Activated CD4-positive, CD25-positive, alpha-beta regulatory T cell treated with anti-CD3 and anti-CD28 coated beads, Interleukin-2, amount 50 U/mL, for 16 hours (primary cell): ENCODE measurements around the gene CDH13.

ENCODE experiments used
- DNase-seq: peaks from one replicate; pipeline ENCODE4 v3.0.0-alpha.2; 2020; ENCODE audit warnings: low read depth, low spot score

CDH13 gene

DNA sequence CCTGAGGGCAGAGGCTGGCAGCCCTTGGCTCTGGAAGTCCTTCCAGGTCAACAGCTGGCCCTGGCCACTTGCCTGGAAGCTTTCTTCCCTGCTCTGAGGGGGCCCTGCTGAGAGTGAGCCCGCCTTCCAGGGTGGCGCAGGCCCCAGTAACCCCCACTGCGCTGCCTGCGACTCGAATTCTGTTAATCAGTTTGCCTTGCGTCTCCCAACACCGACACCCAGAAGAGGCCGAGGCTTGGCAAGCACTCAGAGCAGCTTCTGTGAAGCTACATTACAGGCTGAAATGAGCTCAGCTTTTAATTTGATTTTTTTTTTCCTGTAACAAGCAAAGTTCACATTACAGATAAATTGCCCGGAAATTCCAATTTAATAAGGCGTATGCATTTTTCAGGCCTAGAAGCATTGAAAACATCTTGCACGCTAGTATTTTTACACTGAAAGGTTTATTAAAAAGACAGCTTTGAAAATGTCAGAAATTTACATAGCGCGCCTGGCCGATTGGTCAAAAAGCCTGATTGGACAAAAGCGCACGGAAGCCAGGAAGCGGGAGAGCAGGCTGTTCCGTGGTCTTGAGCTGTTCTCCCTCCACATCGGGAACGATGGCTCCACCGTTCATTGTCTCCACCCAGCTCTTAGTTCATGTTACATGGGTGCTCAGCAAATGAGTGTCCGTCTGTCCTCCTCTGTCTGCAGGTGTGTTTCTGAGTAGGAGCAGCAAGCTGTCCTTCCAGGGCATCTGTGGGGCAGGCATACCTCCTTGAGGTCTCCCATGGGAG is 1115.5 kb downstream of the CDH13 start:
- DNase-seq: no peak

DNA sequence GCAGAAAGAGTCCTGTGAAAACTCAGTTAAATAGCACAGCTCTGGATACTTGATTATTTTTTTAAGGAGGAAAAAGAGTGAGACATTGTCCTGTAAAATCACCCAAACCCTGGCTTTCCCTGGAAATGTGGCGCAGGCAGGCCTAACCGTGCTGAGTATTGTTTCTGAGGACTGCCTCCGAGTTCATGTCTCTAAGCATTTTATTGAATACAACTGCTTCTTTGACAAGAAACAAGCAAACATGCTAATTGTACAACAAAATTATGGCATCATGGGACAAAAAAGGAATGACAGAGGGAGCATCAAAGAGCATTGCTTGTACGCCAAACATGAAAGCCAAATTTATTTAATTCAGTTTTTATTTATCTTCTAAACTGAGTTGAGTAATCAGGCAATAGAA is 1116.5 kb downstream of the CDH13 start:
- DNase-seq: no peak

DNA sequence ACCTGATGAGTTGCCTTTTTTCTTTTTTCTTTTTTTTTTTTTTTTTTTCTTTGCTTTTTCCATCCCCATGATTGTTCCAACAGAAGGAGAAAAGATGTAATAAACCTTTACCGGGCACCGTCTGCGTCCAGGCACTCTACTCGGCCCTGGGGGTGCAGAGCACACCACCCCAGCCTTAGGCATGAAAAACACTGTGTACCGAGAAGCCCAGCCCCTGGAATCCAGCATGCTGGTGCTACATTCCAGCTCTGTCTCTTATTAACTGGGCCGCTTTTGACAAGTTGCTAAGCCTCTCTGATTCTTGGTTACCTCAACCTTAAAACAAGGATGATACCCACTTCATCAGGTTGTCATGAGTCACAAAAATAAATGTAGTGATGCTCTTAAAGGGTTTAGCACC is 1117.0 kb downstream of the CDH13 start:
- DNase-seq: no peak

DNA sequence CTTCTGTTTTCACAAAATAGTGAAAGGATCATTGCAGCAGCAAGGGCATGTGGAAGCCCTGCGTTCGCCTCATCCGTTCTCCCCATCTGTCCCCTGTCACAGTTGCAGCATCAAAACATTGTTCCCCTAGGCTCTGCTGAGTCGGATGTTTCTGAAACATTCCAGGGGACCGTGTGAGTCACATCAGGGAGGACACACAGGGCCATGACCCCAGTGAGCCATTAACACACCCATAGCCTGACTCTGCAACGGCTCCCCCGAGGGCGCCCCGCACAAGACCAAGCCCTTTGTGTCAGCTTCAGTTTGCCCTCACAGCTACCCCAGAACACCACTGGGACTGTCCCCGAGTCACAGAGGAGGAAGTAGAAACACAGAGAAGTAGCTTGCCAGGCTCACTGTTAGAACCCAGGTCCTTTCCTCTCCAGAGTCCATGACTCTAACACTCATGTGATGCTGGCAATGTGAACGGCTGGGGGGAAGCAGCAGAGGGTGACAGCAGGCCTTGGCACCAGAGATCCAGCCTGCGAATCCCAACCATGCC is 1117.7 kb downstream of the CDH13 start:
- DNase-seq: no peak

DNA sequence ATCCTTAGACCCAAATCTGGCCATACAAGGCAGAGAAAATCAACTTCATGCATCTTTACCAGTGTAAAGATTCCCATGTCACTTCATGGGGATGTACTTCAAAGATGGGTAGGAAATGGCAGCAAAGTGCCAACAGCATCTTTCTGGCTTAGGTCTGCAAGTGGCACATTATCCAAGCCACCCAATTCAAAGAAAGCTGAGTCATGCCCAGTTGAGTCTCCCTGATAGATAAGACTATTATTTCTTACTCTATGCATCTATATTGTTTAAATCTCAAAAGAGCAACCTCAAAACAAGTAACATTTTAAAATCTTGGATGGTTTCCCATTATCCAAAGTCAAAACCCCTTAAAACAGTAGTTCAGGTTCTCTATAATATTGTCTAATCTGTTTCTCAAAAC is 1119.8 kb downstream of the CDH13 start:
- DNase-seq: no peak

DNA sequence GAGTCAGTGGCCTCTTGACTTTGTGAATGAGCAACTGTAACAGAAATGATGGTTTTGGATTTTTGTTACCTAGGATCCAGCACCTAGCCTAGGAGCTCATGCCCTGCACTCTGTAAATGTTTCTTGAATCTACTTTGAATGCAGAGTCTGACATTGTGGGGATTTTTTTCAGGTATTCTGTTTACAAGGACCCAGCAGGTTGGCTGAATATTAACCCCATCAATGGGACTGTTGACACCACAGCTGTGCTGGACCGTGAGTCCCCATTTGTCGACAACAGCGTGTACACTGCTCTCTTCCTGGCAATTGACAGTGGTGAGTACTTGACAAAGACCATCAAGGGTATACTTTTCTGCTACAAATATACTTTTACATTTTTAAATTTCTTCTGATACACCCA is 1121.2 kb downstream of the CDH13 start:
- no peak for DNase-seq

DNA sequence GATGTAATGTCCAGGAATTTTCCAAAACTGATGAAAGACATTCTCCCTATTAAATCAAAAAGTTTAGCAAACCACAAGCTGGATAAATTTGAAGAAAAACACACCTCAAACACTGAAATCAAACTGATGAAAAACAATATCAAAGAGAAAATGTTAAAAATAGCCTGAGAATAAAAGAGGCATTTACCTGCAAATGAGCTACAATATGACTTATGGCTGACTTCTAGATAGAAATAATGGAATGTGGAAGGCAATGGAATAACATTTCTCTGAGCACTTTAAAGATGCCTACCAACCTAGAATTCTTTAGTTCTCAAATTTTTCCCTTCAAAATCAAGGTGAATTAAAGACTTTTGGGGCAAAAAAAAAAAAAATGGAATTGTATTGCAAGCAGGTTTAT is 1128.6 kb downstream of the CDH13 start:
- DNase-seq: no peak

DNA sequence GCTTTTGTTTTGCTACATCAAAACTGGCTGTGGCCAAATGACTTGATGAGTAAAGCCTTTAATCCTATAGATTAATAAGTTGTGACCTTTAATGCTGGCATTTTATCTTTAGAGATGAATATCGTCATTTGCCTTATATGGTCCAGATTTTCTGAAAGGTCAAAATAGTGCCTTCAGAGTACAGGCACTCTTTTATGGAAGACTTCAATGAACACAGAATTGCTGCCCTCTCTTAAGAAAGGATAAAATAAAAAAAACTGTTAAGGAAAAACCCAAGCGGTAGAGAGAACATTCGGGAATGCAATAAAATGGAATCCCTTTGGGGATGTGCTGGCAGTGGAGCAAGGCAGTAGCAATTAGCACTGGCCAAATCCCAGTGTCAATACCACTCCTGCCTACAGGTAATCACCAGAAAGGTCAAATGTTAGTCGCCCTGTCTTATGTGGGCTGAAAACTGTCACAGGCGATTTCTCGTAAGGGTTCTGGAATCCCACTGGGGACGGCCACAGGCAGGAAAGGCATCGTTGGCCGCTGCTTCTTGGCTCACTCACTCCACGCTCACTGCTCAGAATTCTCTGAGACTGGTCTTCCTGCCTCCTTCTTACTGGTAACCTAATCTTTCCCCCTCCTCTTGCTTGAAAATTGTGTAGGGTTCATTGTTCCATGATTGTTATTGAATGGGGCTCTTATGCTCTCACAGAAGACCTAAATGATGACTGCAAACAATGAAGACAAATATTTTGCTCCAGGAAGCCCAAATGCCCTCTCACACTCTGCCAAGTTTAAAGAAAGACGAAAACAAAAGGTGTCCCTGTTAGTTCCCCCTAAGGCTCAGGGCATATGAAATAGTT is 1135.6 kb downstream of the CDH13 start:
- no peak for DNase-seq

DNA sequence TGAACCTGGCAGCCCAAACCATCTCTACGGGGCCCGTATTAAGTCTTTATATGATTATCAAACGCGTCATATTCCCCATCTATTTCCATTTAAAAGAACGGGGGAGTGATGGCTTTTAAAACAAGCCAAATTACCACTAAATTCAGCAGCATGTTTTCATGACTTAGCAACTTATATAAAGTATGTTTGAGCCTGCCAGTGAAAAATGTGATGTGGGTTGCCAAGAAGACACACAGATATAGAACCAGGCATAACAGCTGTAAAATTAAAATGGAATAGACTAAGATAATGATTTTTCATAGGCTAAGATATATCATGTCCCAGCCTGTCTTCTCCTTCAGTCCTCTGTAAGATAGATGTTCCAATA is 1136.2 kb downstream of the CDH13 start:
- DNase-seq: no peak

DNA sequence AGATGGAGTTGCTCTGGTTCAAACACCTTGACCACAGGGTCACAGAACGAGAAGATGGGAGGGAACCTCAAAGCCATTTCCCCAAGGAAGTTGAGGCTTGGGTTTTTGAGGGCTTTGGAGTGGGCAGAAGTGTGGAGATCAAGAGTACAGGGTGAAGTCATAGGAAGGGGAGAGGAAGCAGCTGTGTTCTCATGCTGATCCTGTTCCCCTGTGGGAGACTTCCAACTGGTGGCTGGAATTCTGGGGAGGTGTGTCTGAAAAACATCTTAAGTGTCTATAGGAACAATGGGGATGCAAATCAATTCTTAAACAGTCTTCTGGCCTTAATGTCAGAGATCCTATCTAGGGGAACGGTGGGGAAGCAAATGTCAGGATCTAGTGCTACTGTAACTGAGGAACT is 1142.2 kb downstream of the CDH13 start:
- no peak for DNase-seq

DNA sequence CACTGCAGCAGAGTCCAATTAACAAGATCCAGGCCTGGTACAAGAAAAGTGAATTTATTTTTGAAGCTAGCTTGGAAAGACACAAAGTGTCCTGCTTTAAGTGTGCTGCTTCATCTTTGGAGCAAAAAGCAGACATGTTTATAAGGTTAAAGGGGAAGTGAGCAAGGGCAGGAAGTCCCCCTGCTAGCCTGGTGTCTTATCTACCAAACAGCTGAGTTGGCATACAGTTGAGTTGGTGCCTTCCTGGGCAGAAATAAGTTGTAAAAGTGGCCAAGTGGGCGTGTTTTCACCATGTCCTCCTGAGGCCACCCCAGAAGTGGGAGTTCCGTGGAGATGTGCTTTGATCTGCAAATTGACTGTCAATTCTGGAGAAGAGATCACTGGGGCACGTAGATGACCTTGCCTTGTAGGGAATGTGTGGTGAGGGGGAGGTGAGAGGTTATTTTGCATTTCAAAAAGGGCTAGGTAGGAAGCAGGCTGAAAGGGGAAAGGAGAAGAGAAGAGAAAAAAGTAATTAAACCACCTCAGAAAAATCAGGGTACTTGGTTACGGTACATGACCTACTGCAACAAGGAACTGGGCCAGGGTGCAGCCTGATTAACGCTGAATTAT is 1142.7 kb downstream of the CDH13 start:
- no peak for DNase-seq

DNA sequence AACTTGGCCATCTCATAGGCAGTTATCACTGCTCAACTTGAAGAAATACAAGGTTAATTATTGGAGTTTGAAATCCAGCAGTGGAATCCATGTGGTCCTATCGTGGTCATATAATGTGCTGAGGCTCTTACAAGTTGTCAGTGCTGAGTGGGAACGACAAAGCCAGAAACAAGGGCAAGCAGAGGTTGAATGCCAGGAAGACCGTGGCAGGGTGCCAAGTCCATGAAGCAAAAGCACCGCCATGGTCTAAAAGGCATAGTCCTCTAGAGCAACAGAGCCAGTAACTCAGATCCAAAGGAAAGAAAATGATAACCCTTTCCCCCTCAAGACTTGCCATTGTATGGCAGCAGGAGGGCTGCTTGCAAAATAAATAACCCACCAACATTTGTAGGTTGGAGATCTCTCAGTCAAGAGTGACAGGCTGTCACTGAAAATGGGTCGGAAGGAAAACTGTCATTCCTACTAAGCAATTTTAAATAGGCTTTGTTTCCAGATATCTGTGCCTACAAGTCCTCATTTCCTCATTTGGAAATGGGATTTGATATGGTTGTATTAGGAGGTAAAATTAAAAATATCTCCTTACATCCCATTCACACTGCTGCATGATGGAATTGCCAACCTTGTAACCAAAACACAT is 1144.7 kb downstream of the CDH13 start:
- no peak for DNase-seq

DNA sequence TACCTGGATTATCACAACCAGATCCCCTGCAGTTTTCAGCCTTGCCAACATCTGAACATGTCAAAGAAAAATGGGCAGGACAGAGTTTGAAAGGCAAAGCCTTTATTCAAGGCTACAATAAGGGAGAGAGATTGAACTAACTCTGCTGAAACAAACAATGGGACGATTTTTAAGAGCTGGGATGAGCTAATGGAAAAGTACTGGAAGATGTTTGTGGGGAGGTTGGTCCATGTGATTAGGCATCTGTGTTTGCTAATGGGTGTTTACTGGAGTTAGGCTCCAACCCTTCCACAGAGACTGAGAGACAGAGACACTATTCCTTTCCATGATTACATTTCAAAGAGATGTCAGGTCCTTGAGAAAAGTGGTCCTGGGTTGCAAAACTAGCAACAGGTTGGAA is 1146.0 kb downstream of the CDH13 start:
- no peak for DNase-seq

DNA sequence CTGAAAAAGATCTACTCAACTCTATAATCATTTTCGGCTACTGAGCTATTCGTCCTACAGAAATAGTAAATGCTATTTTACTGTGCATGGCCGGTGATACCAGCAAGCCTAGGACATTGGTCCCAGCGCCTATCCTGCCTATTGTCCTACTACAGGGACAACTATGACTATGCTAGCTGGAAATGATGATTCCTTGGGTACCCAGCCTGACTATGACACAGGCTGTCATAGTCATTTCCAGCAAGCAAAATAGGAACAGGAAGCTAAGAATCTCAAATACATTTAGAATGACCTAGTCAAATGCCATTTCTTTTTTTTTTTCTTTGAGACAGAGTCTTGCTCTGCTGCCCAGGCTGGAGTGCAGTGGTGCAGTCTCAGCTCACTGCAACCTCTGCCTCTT is 1147.3 kb downstream of the CDH13 start:
- no peak for DNase-seq

DNA sequence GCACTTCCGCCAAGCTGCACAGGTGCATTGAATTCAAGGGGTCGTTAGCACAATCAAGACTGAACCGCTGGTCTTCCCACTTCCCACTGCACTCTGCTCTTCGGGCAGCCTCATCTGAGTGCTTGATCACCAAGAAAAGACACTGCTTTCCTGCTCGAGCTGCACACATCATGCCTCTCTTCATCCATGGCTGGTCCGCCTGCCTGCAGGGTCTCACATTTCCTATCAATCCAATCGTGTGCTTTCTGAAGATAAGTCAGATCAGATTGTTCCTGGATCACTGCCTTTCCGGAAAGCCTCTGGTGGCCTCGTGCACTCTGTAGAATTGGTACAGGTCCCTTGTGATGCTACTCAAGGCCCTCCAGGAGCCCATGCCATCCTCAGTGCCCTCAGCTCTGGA is 1150.2 kb downstream of the CDH13 start:
- no peak for DNase-seq

DNA sequence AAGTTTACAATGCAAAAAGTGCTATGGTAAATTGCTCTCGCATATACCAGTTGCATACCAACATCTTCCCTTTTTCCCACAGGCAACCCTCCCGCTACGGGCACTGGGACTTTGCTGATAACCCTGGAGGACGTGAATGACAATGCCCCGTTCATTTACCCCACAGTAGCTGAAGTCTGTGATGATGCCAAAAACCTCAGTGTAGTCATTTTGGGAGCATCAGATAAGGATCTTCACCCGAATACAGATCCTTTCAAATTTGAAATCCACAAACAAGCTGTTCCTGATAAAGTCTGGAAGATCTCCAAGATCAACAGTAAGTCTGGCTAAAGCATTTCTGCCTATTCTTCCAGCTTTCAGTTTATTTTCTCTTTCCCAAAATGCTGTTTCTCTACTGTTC is 1153.1 kb downstream of the CDH13 start:
- no peak for DNase-seq

DNA sequence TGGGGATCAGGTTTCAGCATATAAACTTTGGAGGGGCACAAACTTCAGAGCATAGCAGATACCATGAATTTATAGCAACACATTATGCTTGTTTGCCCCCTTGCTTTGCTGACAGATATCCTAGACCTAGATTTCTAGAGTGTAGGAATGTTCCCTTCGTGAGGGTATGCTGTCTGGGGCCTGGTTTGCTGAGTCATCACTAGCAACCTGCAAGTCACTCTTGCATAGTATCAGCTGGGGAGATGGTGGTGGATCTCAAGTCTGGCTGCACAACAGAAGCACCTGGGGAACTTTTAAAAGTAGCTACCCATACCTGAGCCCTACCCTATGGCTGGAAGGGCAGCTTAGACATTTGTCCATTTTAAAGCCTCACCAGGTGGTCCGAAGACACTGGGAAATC is 1158.7 kb downstream of the CDH13 start:
- no peak for DNase-seq

DNA sequence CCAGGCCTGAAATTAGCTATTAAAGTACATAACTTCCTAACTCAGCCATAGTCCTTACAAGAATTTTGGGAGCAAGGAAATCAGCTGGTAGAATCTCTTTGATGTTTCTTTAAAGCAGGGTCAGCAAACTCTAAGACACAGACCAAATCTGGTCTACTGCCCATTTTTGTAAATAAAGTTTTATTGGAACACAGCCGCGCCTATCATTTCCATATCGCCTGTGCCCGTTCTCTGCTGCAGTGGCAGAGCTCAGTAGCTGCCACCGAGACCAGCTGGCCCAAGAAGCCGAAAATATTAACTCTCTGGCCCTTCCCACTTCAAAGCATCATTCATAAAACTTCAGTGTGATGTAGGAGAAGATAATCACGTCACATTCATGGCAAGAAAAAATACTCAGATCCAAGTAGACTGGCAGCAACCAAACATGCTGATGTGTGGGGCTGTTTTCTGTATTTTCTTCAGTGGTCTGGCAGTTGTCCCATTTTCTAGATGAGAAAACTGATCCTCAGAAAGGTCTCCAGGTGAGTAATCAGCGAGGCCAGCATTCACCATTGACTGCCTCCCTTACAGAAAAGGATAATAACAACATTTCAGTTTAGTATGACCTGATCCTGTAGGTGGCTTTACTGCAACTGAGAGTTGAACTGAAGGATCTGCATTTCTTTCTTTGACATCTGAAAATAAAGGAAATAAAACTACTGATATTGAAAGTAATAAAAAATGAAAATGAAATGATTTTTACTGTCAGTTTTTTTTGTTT is 1163.1 kb downstream of the CDH13 start:
- no peak for DNase-seq

DNA sequence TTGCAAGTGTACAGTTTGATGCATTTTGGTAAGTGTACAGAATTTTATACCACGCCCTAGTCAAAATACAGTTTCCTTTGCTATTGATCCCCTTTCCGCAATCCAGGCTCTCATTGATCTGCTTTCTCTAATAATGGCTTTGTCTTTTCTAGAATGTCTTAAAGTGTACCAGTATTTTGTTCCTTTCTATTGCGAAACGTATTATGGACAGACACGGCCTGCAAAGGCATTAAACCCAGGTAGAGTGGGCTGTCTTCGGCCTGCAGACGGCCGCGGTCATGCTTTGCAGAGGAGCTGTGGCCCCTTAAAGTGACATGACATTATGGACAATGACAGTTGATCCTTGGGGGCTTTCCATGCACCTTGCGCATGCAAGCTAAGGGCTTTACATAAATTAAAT is 1165.1 kb downstream of the CDH13 start:
- no peak for DNase-seq

DNA sequence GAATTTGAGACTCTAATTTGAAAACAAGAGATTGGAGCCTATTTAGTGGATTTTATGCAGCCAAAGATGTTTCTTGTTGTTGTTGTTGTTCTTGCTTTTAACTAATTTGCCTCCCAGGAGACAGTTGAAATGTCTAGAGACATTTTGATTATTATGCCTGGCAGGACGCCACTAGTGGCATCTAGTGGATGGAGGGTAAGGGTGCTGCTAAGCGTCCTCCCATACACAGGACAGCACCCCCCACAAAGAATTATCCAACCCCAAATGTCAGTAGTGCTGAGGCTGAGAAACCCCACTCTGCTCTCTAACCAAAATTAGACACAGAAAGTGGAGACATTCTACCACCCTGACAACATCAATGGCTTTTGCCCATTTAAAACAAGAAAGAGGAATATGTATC is 1165.6 kb downstream of the CDH13 start:
- DNase-seq: no peak

DNA sequence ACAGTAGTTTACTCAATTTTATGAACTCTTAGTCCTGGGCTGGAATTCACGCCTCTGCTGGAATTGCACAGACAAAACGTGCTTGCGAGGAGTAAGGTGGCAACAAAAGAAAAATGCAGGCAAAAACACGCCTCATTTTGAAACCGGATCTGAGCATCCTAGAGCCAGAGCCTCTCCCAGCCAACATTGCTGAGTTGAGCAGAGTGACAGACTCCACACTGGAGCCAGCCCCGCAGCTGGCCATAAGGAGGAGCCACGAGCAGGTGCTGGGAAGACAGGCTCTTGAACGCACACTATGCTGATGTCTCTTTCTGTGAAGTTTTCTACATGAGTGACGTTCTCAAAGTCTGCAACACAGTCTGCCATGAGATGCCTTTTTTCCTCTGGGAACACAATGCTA is 1166.4 kb downstream of the CDH13 start:
- no peak for DNase-seq
